ENCODE results near the gene CDH10. TPM values are rescaled to one million over a fixed set of nuclear protein-coding genes. Genes with fewer than 3 reads are reported as not detected.

CDH10 gene
- total RNA-seq, 1 donor from 2014 or later = not detected

DNA sequence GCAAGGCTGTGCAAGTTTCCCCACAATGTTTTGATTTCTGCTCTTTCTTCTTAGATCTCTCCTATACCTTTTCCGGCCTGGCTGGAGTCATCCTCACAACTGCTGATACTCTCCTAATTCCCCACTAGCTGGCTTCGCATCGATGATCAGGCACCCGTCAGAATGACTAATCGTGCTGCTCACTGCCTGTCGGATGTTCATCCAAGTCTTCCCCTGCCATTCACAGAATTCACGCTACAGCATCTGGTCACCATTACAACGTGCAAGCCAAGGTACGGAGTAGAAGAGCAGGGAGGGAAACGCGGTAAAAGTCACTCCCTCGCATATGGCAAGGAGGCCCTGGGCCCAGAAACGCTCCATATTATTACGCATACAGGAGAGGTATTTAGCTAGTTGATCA lies 35.1 kb downstream of the CDH10 start:
- no peak for DNase-seq (ENCODE audit: low spot score)
- intact Hi-C loops (cut with DNase I) = no loop called here

DNA sequence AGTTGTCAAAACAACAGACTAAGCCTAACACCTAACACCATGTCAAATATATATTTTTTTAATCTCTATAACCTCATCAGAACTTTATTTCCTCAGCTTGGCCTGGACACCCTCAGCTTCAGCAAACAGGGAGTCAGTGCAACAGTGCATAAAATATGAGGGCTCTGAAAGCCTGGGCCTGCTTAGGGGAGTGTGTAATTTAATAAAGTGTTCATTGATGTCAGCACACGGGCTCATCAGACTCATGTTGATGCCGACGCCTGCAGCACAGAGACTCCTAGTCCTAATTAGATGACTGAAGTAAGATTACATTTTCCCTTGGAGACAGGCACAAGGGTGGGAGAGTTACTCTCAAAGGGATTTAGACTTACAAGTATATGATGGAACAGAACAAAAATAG lies 37.8 kb downstream of the CDH10 start:
- intact Hi-C loops (cut with DNase I) = no loop called here
- no peak for DNase-seq (ENCODE audit: low spot score)

DNA sequence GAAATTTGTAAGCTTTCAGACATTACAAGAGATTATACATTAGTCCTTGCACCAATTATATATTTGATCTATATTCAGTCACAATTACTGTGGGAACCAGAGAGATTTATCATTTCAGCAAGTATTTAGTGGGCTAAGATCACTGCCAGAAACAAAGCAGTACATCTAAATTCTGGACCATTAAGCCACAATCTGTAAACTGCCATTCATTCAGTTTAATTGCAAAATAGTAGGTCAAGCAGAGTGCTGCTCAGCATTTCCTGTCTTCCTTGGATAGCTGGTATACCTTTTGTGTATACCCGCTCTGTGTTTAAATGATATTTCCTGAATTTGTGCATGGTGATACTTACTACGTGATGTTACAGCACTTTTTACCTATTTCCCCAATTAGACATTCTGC lies 42.6 kb downstream of the CDH10 start:
- no peak for DNase-seq (ENCODE audit: low spot score)
- intact Hi-C loops (cut with DNase I) = no loop called here

- intact Hi-C loops (cut with DNase I) = no loop called here
- no peak for DNase-seq (ENCODE audit: low spot score)
These were observed 45.8 kb downstream of the CDH10 start for GRCh38 chr5:24598956-24599355.

DNA sequence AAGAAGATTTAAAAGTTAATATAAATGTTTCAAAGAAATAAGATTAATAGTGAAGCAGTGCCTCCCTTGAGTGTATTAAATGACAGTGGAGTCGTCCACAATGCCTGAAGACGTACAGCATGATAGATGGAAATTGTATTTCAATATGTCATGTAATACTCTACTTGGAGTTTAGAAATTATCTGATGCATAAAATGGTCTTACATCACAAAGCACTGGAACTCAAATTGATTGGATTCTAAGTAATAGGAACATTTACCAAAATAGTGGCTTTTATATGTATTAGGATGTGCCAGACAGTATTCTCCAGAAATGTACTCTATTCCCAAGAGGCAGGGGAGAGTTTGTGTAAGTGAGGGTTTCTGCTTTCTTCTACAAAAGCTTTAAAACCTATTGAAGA lies 49.4 kb downstream of the CDH10 start:
- intact Hi-C loops (cut with DNase I) = no loop called here
- no peak for DNase-seq (ENCODE audit: low spot score)

DNA sequence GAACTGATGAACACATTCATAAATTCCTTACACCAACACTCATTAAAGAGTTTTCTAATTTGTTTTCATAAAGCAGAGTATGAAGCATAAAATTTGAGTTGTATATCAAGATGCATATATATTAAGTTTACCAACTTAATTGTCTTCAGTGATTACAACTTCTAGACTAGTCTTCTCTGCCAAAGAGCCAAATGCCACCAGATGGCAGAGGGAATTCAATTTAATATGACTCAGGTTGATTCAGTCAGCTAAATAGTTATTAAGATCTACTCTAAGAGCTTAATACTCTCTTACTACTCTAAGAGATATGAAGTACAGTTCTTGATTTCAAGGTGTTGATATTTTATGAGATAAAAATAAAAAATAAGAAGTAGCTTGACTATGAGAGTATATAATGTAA lies 53.4 kb downstream of the CDH10 start:
- intact Hi-C loops (cut with DNase I) = no loop called here
- no peak for DNase-seq (ENCODE audit: low spot score)

GRCh38 chr5:24589566-24589965 lies 55.2 kb downstream of the CDH10 start:
- intact Hi-C loops (cut with DNase I) = no loop called here
- DNase-seq (ENCODE audit: low spot score) = no peak

GRCh38 chr5:24585751-24586150 lies 59.0 kb downstream of the CDH10 start:
- intact Hi-C loops (cut with DNase I) = no loop called here
- no peak for DNase-seq (ENCODE audit: low spot score)

DNA sequence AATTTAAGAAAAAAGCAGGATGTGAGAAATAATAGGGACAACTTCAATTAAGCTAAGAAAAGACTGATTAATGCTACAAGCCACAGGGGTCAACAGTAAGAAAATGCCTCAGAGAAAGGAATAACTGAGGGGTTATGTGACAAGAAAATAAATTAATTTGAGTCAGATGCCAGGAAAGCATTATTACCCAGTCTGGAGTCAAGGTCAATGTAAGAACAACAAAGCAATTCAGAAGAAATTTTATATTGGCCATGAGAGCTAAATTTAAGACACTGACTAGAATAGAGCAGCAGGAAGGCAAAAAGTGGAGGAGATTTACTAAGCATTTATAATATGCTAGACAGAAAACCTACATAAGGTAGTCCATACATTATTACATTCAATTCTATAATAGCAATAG lies 73.5 kb downstream of the CDH10 start:
- no peak for DNase-seq (ENCODE audit: low spot score)
- intact Hi-C loops (cut with DNase I) = no loop called here

DNA sequence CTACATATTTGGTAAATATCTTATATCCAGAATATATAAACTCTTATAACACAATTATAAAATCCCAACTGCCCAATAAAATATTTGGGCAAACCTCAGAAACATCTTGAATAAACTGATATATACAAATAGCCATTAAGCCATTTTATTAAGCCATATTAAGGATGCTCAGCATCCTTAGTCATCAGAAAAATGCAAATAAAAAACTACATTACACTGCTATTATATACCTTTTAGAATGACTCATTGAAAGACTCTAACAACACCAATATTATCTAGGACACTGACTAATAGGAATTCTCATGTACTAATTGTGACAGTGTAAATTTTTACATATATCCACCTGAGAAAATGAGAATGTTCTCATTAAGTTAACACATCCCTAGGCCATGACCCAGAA lies 77.8 kb downstream of the CDH10 start:
- no peak for DNase-seq (ENCODE audit: low spot score)
- intact Hi-C loops (cut with DNase I) = no loop called here

DNA sequence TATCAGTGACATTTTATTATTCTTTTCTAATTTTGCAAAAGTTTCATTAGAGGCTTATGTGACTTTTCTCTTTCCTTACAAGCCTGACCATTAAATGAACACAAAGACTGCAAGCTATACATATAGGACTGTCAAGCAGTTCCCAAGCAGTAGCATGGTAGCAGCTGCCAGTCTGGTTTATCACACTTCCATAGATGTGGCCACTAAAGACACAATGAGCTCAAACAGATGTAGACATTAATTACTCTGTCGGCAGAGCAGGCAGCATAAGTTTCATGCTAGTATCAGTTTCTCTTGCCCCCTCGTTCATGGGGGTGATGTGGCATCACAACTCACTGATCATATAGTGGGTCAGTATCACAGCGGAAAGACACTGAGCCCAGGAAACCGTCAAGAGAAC lies 89.5 kb downstream of the CDH10 start:
- DNase-seq (ENCODE audit: low spot score) = no peak
- intact Hi-C loops (cut with DNase I) = no loop called here

DNA sequence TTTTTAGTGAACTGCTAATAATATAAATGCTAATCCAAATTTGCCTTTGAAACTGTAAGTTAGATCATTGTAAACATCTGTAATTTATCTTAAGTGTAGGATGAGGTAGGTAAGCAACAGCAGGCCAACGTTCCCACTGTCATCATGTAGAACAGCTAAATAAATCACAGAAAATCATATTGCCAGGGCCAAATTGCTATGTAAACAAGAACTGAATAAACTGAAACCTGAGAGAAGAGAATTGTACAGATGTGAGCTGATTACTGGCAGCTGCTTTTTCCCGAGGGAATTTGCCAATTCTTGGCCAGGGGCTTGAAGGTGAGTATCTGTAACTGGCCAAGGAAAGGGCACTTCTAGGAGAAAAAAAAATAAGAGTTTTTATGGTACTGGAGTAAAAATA lies 97.6 kb downstream of the CDH10 start:
- no peak for DNase-seq (ENCODE audit: low spot score)
- intact Hi-C loops (cut with DNase I) = no loop called here

- DNase-seq (ENCODE audit: low spot score) = no peak
- intact Hi-C loops (cut with DNase I) = no loop called here
These were observed 105.2 kb downstream of the CDH10 start for GRCh38 chr5:24539613-24540012.

GRCh38 chr5:24538346-24538745 lies 106.4 kb downstream of the CDH10 start:
- DNase-seq (ENCODE audit: low spot score) = no peak
- intact Hi-C loops (cut with DNase I) = no loop called here

GRCh38 chr5:24535646-24536045 lies 109.1 kb downstream of the CDH10 start:
- no peak for DNase-seq (ENCODE audit: low spot score)
- intact Hi-C loops (cut with DNase I) = no loop called here

- DNase-seq (ENCODE audit: low spot score) = no peak
- intact Hi-C loops (cut with DNase I) = no loop called here
These were observed 113.9 kb downstream of the CDH10 start for GRCh38 chr5:24530906-24531305.

DNA sequence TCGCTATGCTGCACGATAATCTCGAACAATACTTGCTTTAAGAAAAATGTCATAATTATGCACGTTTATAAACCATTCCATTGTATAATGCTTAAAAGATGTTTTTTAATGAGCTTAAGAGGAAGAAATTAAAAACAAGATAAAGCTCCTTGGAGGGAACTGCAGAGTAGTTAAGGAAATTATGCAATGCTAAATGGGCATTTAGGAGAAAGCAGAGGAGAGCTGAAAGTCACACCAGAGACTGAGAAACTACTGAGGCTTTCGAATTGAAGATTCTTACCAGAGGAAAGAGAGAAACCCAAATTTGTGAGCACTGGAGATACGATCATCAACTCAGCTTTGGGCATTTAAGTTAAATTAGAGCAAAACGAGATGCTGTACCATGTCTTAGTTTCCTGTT lies 119.4 kb downstream of the CDH10 start:
- intact Hi-C loops (cut with DNase I) = no loop called here
- no peak for DNase-seq (ENCODE audit: low spot score)

DNA sequence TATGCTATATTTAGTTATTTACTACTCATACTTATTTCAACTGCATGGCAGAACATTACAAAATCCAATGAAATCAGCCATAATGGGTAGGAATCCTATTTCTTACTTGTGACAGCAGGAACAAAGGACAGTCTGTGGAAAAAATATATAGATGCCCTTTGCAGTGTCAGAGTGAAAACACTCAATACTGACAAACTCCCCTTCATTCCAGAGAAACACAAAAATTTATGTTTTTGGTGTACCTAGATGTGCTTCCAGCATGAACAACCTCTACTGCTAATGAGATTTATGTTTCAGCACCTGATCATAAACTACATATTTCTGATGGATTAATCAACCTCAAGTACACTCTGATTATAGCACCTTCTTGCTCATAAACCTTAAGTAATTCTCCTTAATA lies 132.4 kb downstream of the CDH10 start:
- no peak for DNase-seq (ENCODE audit: low spot score)
- intact Hi-C loops (cut with DNase I) = no loop called here

GRCh38 chr5:24510523-24510988 lies 134.2 kb downstream of the CDH10 start:
- no peak for DNase-seq (ENCODE audit: low spot score)
- intact Hi-C loops (cut with DNase I) = no loop called here

DNA sequence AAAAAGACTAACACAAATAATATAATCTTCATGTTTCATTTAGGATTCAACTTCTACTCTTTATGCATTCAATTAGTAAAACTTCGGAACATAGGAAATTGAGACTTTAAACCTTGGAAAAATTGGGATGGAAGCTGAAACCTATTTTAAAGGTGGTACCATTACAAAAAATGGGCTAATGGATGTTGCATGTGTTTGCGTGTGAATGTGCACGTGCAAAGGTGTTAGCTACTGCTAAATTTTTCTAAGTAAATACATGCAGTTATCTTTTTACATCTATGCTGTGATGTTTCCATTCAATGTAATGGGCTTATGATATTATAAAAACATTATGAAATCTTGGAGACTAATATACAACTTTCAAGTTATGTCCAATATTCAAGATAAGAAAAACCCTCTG lies 134.8 kb downstream of the CDH10 start:
- intact Hi-C loops (cut with DNase I) = no loop called here
- DNase-seq (ENCODE audit: low spot score) = no peak

- intact Hi-C loops (cut with DNase I) = no loop called here
- no peak for DNase-seq (ENCODE audit: low spot score)
These were observed 139.5 kb downstream of the CDH10 start for GRCh38 chr5:24505258-24505657.

GRCh38 chr5:24497591-24498157 lies 147.1 kb downstream of the CDH10 start:
- intact Hi-C loops (cut with DNase I) = no loop called here
- DNase-seq (ENCODE audit: low spot score) = no peak

Data from cardiac septum (tissue), 1 donor.